Body of pancreas (tissue), 4 donors: ENCODE data around the gene CISD3. TPM values are rescaled to one million over a fixed set of nuclear protein-coding genes. Genes with fewer than 3 reads are reported as not detected.

Source experiments
- ATAC-seq: fragments of 150-250 bp; one replicate; pipeline ENCODE4 v1.9.1; 2016
- DNase-seq, 4 donors: peaks; one replicate each; pipeline ENCODE4 v3.0.0-alpha.2; 2019
- H3K27ac ChIP-seq, 4 donors: fragments of 200-600 bp; sonication (generic); 1 replicate in 3 of 4; 2 replicates in 1 of 4; pipeline versions ENCODE4 v1.5.1 to v1.6.1; 2016 to 2019; ENCODE audit warnings: mild to moderate bottlenecking in 1 of 4, mixed read lengths in 1 of 4, moderate library complexity in 1 of 4
- H3K27me3 ChIP-seq, 2 donors: fragments of 200-600 bp; sonication (generic); one replicate each; pipeline ENCODE4 v1.6.0; 2016; ENCODE audit warnings: mild to moderate bottlenecking in 1 of 2
- H3K36me3 ChIP-seq, 2 donors: fragments of 200-600 bp; sonication (generic); replicated peaks in 1 of 2; 2 replicates each; pipeline ENCODE4 v1.5.1; 2016; ENCODE audit warnings: low read depth in 2 of 2; ENCODE audit not compliant: insufficient read depth in 1 of 2
- H3K4me1 ChIP-seq: fragments of 200-600 bp; sonication (generic); one replicate; pipeline ENCODE4 v1.6.0; 2016
- H3K4me3 ChIP-seq, 2 donors: fragments of 200-600 bp; sonication (generic); 1 replicate in 1 of 2; 2 replicates in 1 of 2; pipeline ENCODE4 v1.5.1; 2016 to 2019
- H3K9me3 ChIP-seq, 3 donors: fragments of 200-600 bp; sonication (generic); 1 replicate in 2 of 3; 2 replicates in 1 of 3; pipeline ENCODE4 v1.5.1; 2016
- CTCF ChIP-seq, 7 experiments: fragments of 450-650 bp in 4 of 7; fragments of 200-600 bp in 3 of 7; sonication (generic) in 3 of 7; IDR thresholded peaks; one replicate each; pipeline ENCODE4 v1.5.1; 2016 to 2019; ENCODE audit warnings: antibody characterized with exemption in 7 of 7
- POLR2A ChIP-seq, 3 donors: fragments of 450-650 bp; IDR thresholded peaks; one replicate each; pipeline ENCODE4 v1.6.1; 2016; ENCODE audit warnings: antibody characterized with exemption in 3 of 3, mild to moderate bottlenecking in 2 of 3
- WGBS, 2 donors: methylation state at CpG; one replicate each; pipeline ENCODE4 v1.1.5; 2017; 5-methylcytosine and 5-hydroxymethylcytosine counted together
- intact Hi-C: fragments of 100-400 bp; cut with DNase I; formaldehyde crosslinking; loops from one replicate; pipeline ENCODE4 v1.15.1; 2023
- total RNA-seq, 2 donors: library from RNA; depleted of rRNA; stranded (reverse); fragments of >200 nt; gene quantifications; one replicate each; pipeline ENCODE4 v1.1.0, GENCODE V29; 2016

The CISD3 gene
- total RNA-seq, 2 donors from 2014 or later, result 11.2 TPM

GRCh38 chr17:38746849-38747462 lies 16.8 kb downstream of the CISD3 start:
- Histone ChIP-seq H3K27me3 (no peaks in the 10 kb centered on the region), H3K4me3 (peak overlapping the region; percentile 79 to 89), H3K36me3 (no peaks in the 10 kb centered on the region), H3K4me1 (peaks cover 75% of the 10 kb centered on the region), H3K9me3 (no peaks in the 10 kb centered on the region), H3K27ac (peak overlapping the region; percentile 61 to 89 (median 76))
- DNase-seq (no peak), ATAC-seq (no peak)
- TF ChIP-seq POLR2A (IDR thresholded peaks at IDR 0.05) (peak in 1 of 3 donors; percentile 2), CTCF (IDR thresholded peaks at IDR 0.05) (no peak)
- WGBS, 2 donors, result 5 to 21% methylated on average over 6 to 21 of the region's 21 CpGs
- intact Hi-C loops, result no loop called here

GRCh38 chr17:38747463-38748148 lies 17.5 kb downstream of the CISD3 start:
- 1% methylated on average over 39 to 55 of the region's 64 CpGs for WGBS, 2 donors
- TF ChIP-seq CTCF (IDR thresholded peaks at IDR 0.05) (peak in 1 of 7 experiments; percentile 5), POLR2A (IDR thresholded peaks at IDR 0.05) (peak in 1 of 3 donors; percentile 16)
- Histone ChIP-seq H3K4me1 (peaks cover 70% of the 10 kb centered on the region), H3K27me3 (no peaks in the 10 kb centered on the region), H3K4me3 (peak overlapping the region; percentile 79 to 89), H3K27ac (peak overlapping the region; percentile 61 to 89 (median 76)), H3K9me3 (no peaks in the 10 kb centered on the region), H3K36me3 (no peaks in the 10 kb centered on the region)
- ATAC-seq (no peak), DNase-seq (peak in 1 of 4 donors; percentile 66)
- intact Hi-C loops, result no loop called here

GRCh38 chr17:38748149-38748891 lies 18.2 kb downstream of the CISD3 start, which contains the start of gene PCGF2:
PCGF2 (minus strand) TSS chr17:38748336; CDS start chr17:38740402, 7,934 bp downstream.
- Histone ChIP-seq H3K9me3 (no peaks in the 10 kb centered on the region), H3K4me3 (peak within 1 kb of the TSS; percentile 79 to 89), H3K27me3 (no peaks in the 10 kb centered on the region), H3K27ac (peak within 1 kb of the TSS; percentile 61 to 89 (median 78)), H3K4me1 (peaks cover 65% of the 10 kb centered on the region), H3K36me3 (no peaks in the 10 kb centered on the region)
- intact Hi-C loops, result no loop called here
- 0 to 1% methylated on average over 15 to 34 of the region's 47 CpGs for WGBS, 2 donors
- no peak for TF ChIP-seq CTCF (IDR thresholded peaks at IDR 0.05)
- TF ChIP-seq POLR2A (IDR thresholded peaks at IDR 0.05), result peak in 1 of 3 donors; percentile 53
- DNase-seq (peak; percentile 82 to 93 (median 87)), ATAC-seq (peak; percentile 8)

GRCh38 chr17:38748892-38749222 lies 18.7 kb downstream of the CISD3 start:
- intact Hi-C loops, result no loop called here
- no peak for ATAC-seq
- no peak for TF ChIP-seq POLR2A (IDR thresholded peaks at IDR 0.05)
- DNase-seq, result no peak
- H3K4me3 ChIP-seq, result peak overlapping the region; percentile 12 to 79
- H3K4me1 ChIP-seq, result peaks cover 65% of the 10 kb centered on the region
- peak overlapping the region; percentile 61 to 89 (median 78) for H3K27ac ChIP-seq
- H3K27me3 ChIP-seq, result no peaks in the 10 kb centered on the region
- 0% methylated on average over 18 to 32 of the region's 32 CpGs for WGBS, 2 donors
- H3K36me3 ChIP-seq, result no peaks in the 10 kb centered on the region
- no peaks in the 10 kb centered on the region for H3K9me3 ChIP-seq
